HepG2 (cell line): ENCODE data around the gene JTB. TPM values are rescaled to one million over a fixed set of nuclear protein-coding genes. Genes with fewer than 3 reads are reported as not detected.

Experiments
- BRD4 ChIP-seq: sonication (generic); formaldehyde crosslinking; IDR thresholded peaks from 2 replicates; pipeline ENCODE4 v1.4.0; 2020; ENCODE audit warnings: missing genetic modification reagents
- FOSL2 ChIP-seq: sonication (generic); formaldehyde crosslinking; IDR thresholded peaks from 2 replicates; pipeline ENCODE4 v1.4.0; 2020; ENCODE audit warnings: missing genetic modification reagents
- HOXA7 ChIP-seq: sonication (generic); formaldehyde crosslinking; IDR thresholded peaks from 2 replicates; pipeline ENCODE4 v1.8.1; 2022; ENCODE audit warnings: mild to moderate bottlenecking, missing genetic modification reagents, moderate library complexity
- KDM3A ChIP-seq: IDR thresholded peaks from 2 replicates; pipeline ENCODE4 v1.6.1; 2018; ENCODE audit warnings: low read depth, missing compliant biosample characterization
- MEF2D ChIP-seq: sonication (generic); formaldehyde crosslinking; IDR thresholded peaks from 2 replicates; pipeline ENCODE4 v1.5.1; 2020; ENCODE audit warnings: mild to moderate bottlenecking, missing genetic modification reagents
- MIER2 ChIP-seq: IDR thresholded peaks from 2 replicates; pipeline ENCODE4 v1.6.1; 2016; ENCODE audit warnings: missing biosample characterization, missing genetic modification reagents
- NFE2 ChIP-seq: sonication (generic); formaldehyde crosslinking; IDR thresholded peaks from 2 replicates; pipeline ENCODE4 v1.4.0; 2020; ENCODE audit warnings: missing genetic modification reagents
- NFE2L1 ChIP-seq: sonication (generic); formaldehyde crosslinking; IDR thresholded peaks from 2 replicates; pipeline ENCODE4 v1.4.0; 2020; ENCODE audit warnings: missing genetic modification reagents, mild to moderate bottlenecking, borderline replicate concordance
- ZBTB7A ChIP-seq: sonication (generic); formaldehyde crosslinking; IDR thresholded peaks from 2 replicates; pipeline ENCODE4 v1.8.0; 2022; ENCODE audit warnings: mild to moderate bottlenecking, missing genetic modification reagents
- ZNF547 ChIP-seq: sonication (generic); formaldehyde crosslinking; IDR thresholded peaks from 2 replicates; pipeline ENCODE4 v1.5.1; 2020; ENCODE audit warnings: mild to moderate bottlenecking, missing genetic modification reagents
- ZNF563 ChIP-seq: sonication (generic); formaldehyde crosslinking; IDR thresholded peaks from 2 replicates; pipeline ENCODE4 v1.8.0; 2022; ENCODE audit warnings: mild to moderate bottlenecking, moderate library complexity, missing genetic modification reagents
- polyA plus RNA-seq, 8 experiments: library from polyadenylated mRNA; depleted of rRNA in 3 of 8; stranded (reverse) in 7 of 8; unstranded in 1 of 8; fragments of >200 nt; fragmentation: Illumina TruSeq in 4 of 8; extraction: Trizol in 4 of 8; gene quantifications; 2 replicates each; pipeline versions ENCODE4 v1.2.1 to v1.2.3, GENCODE V29; 2011 to 2016; ENCODE audit warnings: low read depth in 4 of 8, missing spikeins in 1 of 8, mixed read lengths in 1 of 8; ENCODE audit not compliant: insufficient read depth in 1 of 8
- total RNA-seq, 5 experiments: library from RNA; depleted of rRNA; stranded (reverse); fragments of >200 nt; fragmentation: Illumina TruSeq; extraction: Trizol; gene quantifications; 2 replicates each; pipeline ENCODE4 v1.2.3, GENCODE V29; 2016; ENCODE audit warnings: low read depth in 1 of 5
- TF ChIP-seq, protein P1 (sequence below): sonication (generic); formaldehyde crosslinking; conservative IDR thresholded peaks from 2 replicates; pipeline ENCODE4 v1.5.0; 2020; ENCODE audit warnings: missing genetic modification reagents
- TF ChIP-seq, protein P2 (sequence below): sonication (generic); formaldehyde crosslinking; IDR thresholded peaks from 2 replicates; pipeline ENCODE4 v1.4.0; 2020; ENCODE audit warnings: missing genetic modification reagents
- TF ChIP-seq, protein P3 (sequence below): sonication (generic); formaldehyde crosslinking; IDR thresholded peaks from 2 replicates; pipeline ENCODE4 v1.4.0; 2020; ENCODE audit warnings: mild to moderate bottlenecking, missing genetic modification reagents
- TF ChIP-seq, protein P4 (sequence below): sonication (generic); formaldehyde crosslinking; IDR thresholded peaks from 2 replicates; pipeline ENCODE4 v1.5.0; 2020; ENCODE audit warnings: mild to moderate bottlenecking, missing genetic modification reagents, borderline replicate concordance
- TF ChIP-seq, protein P5 (sequence below): sonication (generic); formaldehyde crosslinking; IDR thresholded peaks from 2 replicates; pipeline ENCODE4 v1.4.0; 2020; ENCODE audit warnings: mild to moderate bottlenecking, missing genetic modification reagents
- TF ChIP-seq, protein P6 (sequence below): sonication (generic); formaldehyde crosslinking; IDR thresholded peaks from 2 replicates; pipeline ENCODE4 v1.4.0; 2020; ENCODE audit warnings: missing genetic modification reagents

JTB gene
- total and polyA plus RNA-seq, 2 of the 13 experiments (the other 11 are each of a cell fraction or from before 2014, with no cell fraction given) = 96.7 to 99.2 TPM

DNA sequence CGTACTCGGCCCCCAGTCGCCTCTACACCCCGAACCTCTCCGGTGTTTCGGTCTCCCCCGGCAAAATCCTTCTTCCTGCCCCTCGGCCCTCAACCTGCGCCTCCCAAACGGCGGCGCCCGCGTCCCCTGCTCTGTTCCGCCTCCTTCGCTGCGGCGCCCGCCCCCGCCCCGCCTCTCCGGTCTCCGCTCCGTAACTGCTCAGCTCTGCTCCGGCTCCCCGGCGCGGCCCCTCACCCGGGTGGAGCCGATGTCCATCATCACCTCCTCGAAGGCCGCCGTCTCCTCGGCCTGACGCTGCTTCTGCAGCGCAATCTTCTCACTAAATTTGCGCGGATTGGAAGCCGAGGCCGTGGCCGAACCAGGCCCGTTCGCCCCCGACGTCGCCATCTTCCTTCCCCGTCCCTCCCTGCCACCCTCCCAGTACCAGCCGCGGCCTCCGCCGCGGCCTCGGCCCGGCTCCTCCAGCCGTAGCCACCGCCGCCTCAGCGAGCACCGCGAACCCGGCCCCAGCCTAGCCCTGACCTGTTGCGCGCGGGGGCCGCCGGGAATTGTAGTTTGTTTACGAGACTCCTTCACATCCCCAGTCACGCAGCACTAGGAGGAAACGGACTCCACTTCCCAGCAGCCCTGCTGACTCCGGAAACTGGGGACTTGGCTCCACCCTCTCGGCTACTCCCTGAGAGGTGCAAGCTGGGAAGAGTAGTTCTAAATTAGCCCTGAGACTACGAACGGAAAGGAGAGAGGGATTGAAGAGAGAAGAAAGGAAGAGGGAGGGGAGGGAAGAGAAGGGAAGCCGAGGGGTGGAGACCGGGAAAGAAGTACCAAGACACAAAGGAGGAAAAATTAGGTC, 19.1 kb downstream of the JTB start, which contains the start of gene CRTC2 (continued):
- TF ChIP-seq, protein P1, sequence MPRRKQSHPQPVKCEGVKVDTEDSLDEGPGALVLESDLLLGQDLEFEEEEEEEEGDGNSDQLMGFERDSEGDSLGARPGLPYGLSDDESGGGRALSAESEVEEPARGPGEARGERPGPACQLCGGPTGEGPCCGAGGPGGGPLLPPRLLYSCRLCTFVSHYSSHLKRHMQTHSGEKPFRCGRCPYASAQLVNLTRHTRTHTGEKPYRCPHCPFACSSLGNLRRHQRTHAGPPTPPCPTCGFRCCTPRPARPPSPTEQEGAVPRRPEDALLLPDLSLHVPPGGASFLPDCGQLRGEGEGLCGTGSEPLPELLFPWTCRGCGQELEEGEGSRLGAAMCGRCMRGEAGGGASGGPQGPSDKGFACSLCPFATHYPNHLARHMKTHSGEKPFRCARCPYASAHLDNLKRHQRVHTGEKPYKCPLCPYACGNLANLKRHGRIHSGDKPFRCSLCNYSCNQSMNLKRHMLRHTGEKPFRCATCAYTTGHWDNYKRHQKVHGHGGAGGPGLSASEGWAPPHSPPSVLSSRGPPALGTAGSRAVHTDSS (CRISPR knock-in tag) = 0 out of 2 replicates have a peak, but pooled peaks have one; percentile 37
- no peak for TF ChIP-seq ZBTB7A (CRISPR knock-in tag)
- TF ChIP-seq NFE2L1 (CRISPR knock-in tag) = no peak
- TF ChIP-seq, protein P2, sequence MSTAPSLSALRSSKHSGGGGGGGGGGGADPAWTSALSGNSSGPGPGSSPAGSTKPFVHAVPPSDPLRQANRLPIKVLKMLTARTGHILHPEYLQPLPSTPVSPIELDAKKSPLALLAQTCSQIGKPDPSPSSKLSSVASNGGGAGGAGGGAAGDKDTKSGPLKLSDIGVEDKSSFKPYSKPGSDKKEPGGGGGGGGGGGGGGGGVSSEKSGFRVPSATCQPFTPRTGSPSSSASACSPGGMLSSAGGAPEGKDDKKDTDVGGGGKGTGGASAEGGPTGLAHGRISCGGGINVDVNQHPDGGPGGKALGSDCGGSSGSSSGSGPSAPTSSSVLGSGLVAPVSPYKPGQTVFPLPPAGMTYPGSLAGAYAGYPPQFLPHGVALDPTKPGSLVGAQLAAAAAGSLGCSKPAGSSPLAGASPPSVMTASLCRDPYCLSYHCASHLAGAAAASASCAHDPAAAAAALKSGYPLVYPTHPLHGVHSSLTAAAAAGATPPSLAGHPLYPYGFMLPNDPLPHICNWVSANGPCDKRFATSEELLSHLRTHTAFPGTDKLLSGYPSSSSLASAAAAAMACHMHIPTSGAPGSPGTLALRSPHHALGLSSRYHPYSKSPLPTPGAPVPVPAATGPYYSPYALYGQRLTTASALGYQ = peak; percentile 84; the same call in 1 of the 2 replicates
- TF ChIP-seq HOXA7 (CRISPR knock-in tag) = no peak
- TF ChIP-seq, protein P3, sequence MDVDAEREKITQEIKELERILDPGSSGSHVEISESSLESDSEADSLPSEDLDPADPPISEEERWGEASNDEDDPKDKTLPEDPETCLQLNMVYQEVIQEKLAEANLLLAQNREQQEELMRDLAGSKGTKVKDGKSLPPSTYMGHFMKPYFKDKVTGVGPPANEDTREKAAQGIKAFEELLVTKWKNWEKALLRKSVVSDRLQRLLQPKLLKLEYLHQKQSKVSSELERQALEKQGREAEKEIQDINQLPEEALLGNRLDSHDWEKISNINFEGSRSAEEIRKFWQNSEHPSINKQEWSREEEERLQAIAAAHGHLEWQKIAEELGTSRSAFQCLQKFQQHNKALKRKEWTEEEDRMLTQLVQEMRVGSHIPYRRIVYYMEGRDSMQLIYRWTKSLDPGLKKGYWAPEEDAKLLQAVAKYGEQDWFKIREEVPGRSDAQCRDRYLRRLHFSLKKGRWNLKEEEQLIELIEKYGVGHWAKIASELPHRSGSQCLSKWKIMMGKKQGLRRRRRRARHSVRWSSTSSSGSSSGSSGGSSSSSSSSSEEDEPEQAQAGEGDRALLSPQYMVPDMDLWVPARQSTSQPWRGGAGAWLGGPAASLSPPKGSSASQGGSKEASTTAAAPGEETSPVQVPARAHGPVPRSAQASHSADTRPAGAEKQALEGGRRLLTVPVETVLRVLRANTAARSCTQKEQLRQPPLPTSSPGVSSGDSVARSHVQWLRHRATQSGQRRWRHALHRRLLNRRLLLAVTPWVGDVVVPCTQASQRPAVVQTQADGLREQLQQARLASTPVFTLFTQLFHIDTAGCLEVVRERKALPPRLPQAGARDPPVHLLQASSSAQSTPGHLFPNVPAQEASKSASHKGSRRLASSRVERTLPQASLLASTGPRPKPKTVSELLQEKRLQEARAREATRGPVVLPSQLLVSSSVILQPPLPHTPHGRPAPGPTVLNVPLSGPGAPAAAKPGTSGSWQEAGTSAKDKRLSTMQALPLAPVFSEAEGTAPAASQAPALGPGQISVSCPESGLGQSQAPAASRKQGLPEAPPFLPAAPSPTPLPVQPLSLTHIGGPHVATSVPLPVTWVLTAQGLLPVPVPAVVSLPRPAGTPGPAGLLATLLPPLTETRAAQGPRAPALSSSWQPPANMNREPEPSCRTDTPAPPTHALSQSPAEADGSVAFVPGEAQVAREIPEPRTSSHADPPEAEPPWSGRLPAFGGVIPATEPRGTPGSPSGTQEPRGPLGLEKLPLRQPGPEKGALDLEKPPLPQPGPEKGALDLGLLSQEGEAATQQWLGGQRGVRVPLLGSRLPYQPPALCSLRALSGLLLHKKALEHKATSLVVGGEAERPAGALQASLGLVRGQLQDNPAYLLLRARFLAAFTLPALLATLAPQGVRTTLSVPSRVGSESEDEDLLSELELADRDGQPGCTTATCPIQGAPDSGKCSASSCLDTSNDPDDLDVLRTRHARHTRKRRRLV (CRISPR knock-in tag) = 0 out of 2 replicates have a peak, but pooled peaks have one; percentile 28
- peak; percentile 36; the same call in 1 of the 2 replicates for TF ChIP-seq FOSL2
- TF ChIP-seq ZNF563 (CRISPR knock-in tag) = peak; percentile 93
- TF ChIP-seq, protein P4, sequence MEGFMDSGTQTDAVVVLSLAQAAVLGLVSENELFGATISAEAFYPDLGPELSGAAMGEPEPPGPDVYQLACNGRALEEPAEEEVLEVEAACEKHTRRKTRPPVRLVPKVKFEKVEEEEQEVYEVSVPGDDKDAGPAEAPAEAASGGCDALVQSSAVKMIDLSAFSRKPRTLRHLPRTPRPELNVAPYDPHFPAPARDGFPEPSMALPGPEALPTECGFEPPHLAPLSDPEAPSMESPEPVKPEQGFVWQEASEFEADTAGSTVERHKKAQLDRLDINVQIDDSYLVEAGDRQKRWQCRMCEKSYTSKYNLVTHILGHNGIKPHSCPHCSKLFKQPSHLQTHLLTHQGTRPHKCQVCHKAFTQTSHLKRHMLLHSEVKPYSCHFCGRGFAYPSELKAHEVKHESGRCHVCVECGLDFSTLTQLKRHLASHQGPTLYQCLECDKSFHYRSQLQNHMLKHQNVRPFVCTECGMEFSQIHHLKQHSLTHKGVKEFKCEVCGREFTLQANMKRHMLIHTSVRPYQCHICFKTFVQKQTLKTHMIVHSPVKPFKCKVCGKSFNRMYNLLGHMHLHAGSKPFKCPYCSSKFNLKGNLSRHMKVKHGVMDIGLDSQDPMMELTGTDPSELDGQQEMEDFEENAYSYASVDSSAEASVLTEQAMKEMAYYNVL (CRISPR knock-in tag) = peak; percentile 98
- no peak for TF ChIP-seq MEF2D (CRISPR knock-in tag)
- no peak for TF ChIP-seq MIER2 (CRISPR knock-in tag)
- TF ChIP-seq, protein P5, sequence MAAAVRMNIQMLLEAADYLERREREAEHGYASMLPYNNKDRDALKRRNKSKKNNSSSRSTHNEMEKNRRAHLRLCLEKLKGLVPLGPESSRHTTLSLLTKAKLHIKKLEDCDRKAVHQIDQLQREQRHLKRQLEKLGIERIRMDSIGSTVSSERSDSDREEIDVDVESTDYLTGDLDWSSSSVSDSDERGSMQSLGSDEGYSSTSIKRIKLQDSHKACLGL (CRISPR knock-in tag) = no peak
- 0 out of 2 replicates have a peak, but pooled peaks have one; percentile 23 for TF ChIP-seq KDM3A (CRISPR knock-in tag)
- TF ChIP-seq, protein P6, sequence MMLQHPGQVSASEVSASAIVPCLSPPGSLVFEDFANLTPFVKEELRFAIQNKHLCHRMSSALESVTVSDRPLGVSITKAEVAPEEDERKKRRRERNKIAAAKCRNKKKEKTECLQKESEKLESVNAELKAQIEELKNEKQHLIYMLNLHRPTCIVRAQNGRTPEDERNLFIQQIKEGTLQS (CRISPR knock-in tag) = no peak
- peak; percentile 70; the same call in 1 of the 2 replicates for TF ChIP-seq ZNF547 (CRISPR knock-in tag)
- TF ChIP-seq NFE2 (CRISPR knock-in tag) = no peak
- peak; percentile 90; the same call in 1 of the 2 replicates for TF ChIP-seq BRD4
